ENCODE measurements around the gene MNAT1. TPM values are rescaled to one million over a fixed set of nuclear protein-coding genes. Genes with fewer than 3 reads are reported as not detected.

Gene MNAT1
- total and polyA plus RNA-seq, 3 donors from 2014 or later = 17.3 to 39.9 (median 36.0) TPM

GRCh38 chr14:60956202-60956601 is 221.6 kb downstream of the MNAT1 start:
- no peak for DNase-seq
- H3K9me3 ChIP-seq = no peaks in the 10 kb centered on the region
- no peak overlapping the region for H3K27ac ChIP-seq
- intact Hi-C loops (cut with DNase I; ENCODE audit: low total_unique reads) = no loop called here
- no peak overlapping the region for H3K4me3 ChIP-seq
- no peaks in the 10 kb centered on the region for H3K27me3 ChIP-seq
- 96 to 97% methylated on average over 4 of the region's 4 CpGs for WGBS, 2 donors
- H3K36me3 ChIP-seq (ENCODE audit: low read depth, missing control alignments) = no peaks in the 10 kb centered on the region
- H3K4me1 ChIP-seq = no peaks in the 10 kb centered on the region
- TF ChIP-seq CTCF (IDR thresholded peaks at IDR 0.05) = no peak
- TF ChIP-seq POLR2A (IDR thresholded peaks at IDR 0.05) = no peak

- Histone ChIP-seq H3K36me3 (ENCODE audit: low read depth, missing control alignments) (no peaks in the 10 kb centered on the region), H3K4me3 (no peak overlapping the region), H3K4me1 (no peaks in the 10 kb centered on the region), H3K27me3 (no peaks in the 10 kb centered on the region), H3K9me3 (no peaks in the 10 kb centered on the region), H3K27ac (no peak overlapping the region)
- intact Hi-C loops (cut with DNase I; ENCODE audit: low total_unique reads) = no loop called here
- 100% methylated on average over 1 of the region's 1 CpG for WGBS, 2 donors
- TF ChIP-seq POLR2A (IDR thresholded peaks at IDR 0.05) (no peak), CTCF (IDR thresholded peaks at IDR 0.05) (no peak)
- DNase-seq = no peak
These were observed 222.1 kb downstream of the MNAT1 start for GRCh38 chr14:60956632-60957031.

- no peaks in the 10 kb centered on the region for H3K27me3 ChIP-seq
- no peak overlapping the region for H3K4me3 ChIP-seq
- no peak for DNase-seq
- no peaks in the 10 kb centered on the region for H3K4me1 ChIP-seq
- H3K27ac ChIP-seq = no peak overlapping the region
- intact Hi-C loops (cut with DNase I; ENCODE audit: low total_unique reads) = no loop called here
- TF ChIP-seq CTCF (IDR thresholded peaks at IDR 0.05) = no peak
- no peaks in the 10 kb centered on the region for H3K36me3 ChIP-seq (ENCODE audit: low read depth, missing control alignments)
- H3K9me3 ChIP-seq = no peaks in the 10 kb centered on the region
These were observed 223.6 kb downstream of the MNAT1 start for GRCh38 chr14:60958146-60958545.

- Histone ChIP-seq H3K27ac (no peak overlapping the region), H3K4me3 (no peak overlapping the region), H3K27me3 (no peaks in the 10 kb centered on the region), H3K36me3 (ENCODE audit: low read depth, missing control alignments) (no peaks in the 10 kb centered on the region), H3K4me1 (no peaks in the 10 kb centered on the region), H3K9me3 (no peaks in the 10 kb centered on the region)
- no peak for DNase-seq
- 68 to 71% methylated on average over 2 of the region's 2 CpGs for WGBS, 2 donors
- TF ChIP-seq CTCF (IDR thresholded peaks at IDR 0.05) = no peak
- TF ChIP-seq POLR2A (IDR thresholded peaks at IDR 0.05) = no peak
- intact Hi-C loops (cut with DNase I; ENCODE audit: low total_unique reads) = no loop called here
These were observed 229.2 kb downstream of the MNAT1 start for GRCh38 chr14:60963761-60964160.

GRCh38 chr14:60964904-60965303 is 230.3 kb downstream of the MNAT1 start:
- 67% methylated on average over 2 of the region's 2 CpGs for WGBS, 2 donors
- intact Hi-C loops (cut with DNase I; ENCODE audit: low total_unique reads) = no loop called here
- TF ChIP-seq CTCF (IDR thresholded peaks at IDR 0.05) (no peak), POLR2A (IDR thresholded peaks at IDR 0.05) (no peak)

More at GRCh38 chr14:60964904-60965303, 230.3 kb downstream of the MNAT1 start:
- Histone ChIP-seq H3K4me3 (no peak overlapping the region), H3K27ac (no peak overlapping the region), H3K27me3 (no peaks in the 10 kb centered on the region), H3K9me3 (no peaks in the 10 kb centered on the region), H3K36me3 (ENCODE audit: low read depth, missing control alignments) (no peaks in the 10 kb centered on the region), H3K4me1 (no peaks in the 10 kb centered on the region)
- DNase-seq = no peak

Measured in testis (tissue), 3 donors.